HG03060 (cell line): ENCODE data around the gene AKR1C2.
"Not testable (repeated sequence)": the region's sequence is repeated elsewhere in the genome, so short reads cannot be mapped to it uniquely, and the experiment has no call there.

ENCODE experiments used
- ATAC-seq: cut with Tn5 transposase; IDR thresholded peaks from one replicate; pipeline ENCODE4 v1.9.1; 2021; ENCODE audit warnings: low read depth, moderate number of reproducible peaks; ENCODE audit not compliant: unreplicated experiment

Gene AKR1C2

DNA sequence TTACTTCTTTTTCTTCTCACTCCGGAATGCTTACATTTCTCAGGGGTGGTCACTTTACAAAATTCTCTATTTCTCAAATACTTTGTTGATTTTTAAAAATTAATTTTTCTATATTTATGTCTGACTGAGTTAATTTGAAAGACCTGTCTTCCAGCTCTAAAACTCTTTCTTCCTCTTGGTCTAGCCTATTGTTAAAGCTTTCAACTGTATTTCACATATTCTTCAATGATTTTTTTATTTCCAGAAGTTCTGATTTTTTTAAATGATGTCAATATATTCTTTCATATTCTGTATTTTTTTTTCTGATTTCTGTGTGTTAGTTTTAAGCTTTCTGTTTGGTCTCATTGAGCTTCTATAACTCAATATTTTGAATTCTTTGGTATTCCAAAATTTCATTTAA, 27.3 kb upstream of the AKR1C2 start:
- no peak for ATAC-seq

GRCh38 chr10:5025461-5025881, 21.8 kb upstream of the AKR1C2 start:
- not testable (repeated sequence) for ATAC-seq

DNA sequence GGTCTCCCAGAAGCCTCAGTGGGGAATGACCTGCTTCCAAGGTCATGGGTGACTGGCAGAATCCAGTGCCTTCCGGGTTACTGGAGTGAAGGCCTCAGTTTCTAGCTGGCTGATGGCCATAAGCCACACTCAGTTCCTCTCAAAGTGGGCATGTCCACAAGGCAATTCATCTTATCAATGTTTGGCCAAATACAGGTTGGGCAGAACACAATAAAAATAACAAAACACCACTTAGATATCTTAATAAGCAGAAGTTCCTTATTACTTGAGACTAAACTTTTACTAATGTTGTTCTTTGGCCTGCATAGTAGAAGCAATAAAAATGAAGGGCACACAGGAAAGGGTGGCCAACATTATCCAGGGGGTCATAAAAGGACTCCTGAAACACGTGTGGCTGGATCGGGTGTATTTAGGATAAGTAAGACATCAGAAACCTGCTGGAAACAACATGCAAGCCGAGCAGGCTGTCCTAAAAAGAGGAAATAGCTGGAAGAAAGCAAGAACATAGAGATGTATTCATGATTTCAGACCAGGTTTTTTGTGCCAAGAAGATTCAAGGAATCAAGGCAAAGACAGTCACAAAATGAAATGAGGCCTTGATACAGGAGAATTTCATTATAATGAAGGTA, 19.6 kb upstream of the AKR1C2 start:
- ATAC-seq, result no peak

DNA sequence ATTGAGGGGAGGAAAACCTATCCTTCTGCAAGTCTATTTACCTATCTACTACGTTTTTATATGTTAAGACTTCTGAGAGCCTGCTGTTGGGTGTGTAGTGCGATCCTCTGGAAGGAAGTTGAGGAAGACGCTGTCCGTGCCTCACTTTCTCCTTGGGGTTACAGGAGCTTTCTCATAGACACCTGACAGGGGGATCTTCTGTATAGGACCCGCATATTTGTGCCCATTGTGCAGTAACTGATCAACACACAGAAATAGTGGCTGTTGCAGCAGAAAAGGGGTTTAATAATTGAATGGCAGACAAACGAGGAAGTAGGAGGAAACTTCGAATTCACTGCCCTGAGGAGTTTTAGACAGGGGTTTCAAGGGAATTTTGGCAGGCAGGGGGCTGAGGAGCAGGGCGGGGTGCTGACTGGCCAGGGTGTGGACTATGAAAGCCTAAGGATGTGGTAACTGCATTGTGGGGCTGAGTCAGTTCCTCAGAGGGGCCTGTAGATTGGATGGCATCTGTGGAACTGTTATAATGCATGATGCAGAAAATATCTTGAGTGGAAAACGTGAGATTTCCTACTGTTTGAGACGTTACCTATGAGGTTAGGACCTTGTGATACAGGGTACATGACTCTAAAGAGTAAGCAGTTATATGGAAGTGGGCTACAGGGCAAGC, 18.1 kb upstream of the AKR1C2 start:
- not testable (repeated sequence) for ATAC-seq

GRCh38 chr10:5019770-5020612, 16.3 kb upstream of the AKR1C2 start:
- ATAC-seq, result not testable (repeated sequence)

DNA sequence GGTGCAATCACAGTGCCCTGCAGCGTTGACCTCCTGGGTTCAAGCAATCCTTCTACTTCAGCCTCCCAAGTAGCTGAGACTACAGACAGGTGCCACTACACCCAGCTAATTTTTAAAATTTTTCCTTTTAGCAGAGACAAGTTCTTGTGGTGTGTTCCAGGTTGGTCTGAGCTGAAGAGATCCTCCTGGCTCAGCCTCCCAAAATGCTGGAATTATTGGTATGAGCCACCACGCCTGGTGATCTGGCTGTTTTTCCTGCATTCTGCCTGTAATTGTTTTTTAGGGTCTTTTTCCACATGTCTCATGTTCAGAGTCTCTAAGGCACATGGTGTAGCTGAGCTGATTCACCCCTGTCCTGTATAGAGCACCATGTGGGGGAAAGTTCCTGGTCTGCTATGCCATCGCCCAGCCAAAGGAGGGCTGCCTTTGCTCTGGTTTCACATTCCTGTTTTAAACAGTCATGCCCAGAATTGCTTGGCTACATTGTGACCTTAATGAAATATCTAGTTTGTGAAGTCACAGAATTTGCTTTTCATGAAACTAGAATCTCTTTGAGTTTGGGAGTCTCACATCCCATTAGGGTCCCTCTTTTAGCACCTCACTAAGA, 15.1 kb upstream of the AKR1C2 start:
- ATAC-seq, result not testable (repeated sequence)

DNA sequence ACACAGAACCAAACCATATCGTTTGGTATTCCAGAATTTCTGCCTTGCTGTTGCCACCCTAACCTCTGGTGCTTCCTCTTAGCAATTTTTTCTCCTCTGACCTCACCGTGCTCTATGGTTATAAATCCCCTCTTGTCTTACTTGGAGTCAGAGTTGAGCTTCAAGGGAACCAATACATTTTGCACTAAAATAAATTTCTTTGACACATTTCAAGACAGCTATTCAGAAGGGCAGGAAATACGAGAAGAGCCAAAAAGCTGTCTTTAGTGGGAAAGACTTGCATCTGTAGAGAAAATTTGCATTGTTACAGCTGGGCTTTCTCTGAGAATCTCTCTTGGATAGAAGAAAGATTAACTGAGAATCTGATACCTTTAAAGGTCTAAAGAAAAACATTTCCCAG, 14.5 kb upstream of the AKR1C2 start:
- no peak for ATAC-seq

DNA sequence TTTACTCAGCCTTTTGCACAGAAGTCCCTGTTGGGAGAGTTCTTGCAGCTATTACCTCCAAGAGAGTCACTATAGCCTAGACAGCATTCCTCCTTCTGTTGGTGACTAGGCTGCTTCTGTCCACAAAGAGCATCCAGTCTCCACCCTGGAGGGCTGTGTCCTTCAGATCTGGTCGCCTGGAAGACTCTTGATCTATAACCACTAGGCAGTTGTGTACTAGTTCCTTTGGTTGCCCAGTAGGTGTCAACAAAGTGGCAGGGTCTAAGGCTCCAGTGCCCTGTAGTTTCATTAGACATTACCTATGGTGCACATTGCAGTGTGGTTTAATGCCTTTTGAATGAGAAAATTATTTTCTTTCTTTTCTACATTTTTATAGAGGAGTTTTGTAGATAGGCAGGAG, 11.3 kb upstream of the AKR1C2 start:
- ATAC-seq, result no peak

DNA sequence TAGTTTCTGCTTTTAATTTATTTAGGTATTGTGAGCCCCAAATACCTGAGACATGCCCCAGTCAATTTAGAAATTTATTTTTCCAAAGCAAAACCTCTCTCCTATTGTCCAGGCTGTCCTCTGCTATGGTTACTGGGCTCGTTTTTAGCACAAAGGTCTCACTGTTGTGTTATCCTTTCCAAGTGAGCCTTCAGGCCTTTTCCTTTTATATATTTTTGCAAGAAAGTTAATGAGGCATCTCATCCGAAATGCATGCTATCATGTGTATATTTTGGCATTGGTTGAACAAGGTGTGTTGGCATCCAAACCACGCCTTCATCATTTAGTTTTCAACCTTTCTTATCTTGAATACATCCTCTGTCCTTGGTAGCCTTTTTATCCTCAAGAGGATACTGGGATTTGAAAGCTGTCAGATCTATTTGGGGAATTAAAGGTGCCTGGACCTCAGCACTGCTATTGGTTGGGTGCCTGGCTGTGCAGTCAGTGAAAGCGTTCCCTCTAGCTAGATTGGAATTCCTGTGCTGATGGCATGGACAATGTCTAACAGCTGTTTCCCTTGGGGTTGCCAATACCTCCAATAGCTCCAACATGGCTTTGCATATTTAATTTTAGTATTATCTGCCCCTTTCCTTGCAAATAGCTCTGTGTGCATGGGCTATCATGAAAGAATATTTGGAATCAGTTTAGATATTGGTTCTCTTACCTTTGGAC, 10.7 kb upstream of the AKR1C2 start:
- ATAC-seq, result not testable (repeated sequence)

DNA sequence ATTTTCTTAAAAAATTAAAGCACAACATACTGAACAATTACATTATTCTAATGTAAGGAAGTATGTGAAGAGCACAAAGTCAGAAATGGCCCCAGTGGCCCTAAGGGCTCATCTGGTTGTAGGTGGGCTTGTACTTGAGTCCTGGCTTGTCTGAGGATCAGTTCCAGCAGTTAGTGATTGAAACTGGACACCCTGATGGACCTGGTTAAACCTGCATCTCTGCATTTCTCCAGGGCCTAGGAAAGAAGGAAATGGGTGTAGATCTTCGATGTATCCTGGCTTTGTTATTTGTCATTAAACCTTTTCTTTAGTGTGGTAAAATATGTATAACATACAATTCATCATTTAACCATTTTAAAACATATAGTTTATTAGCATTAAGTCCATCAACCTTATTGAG, 9.7 kb upstream of the AKR1C2 start:
- no peak for ATAC-seq

DNA sequence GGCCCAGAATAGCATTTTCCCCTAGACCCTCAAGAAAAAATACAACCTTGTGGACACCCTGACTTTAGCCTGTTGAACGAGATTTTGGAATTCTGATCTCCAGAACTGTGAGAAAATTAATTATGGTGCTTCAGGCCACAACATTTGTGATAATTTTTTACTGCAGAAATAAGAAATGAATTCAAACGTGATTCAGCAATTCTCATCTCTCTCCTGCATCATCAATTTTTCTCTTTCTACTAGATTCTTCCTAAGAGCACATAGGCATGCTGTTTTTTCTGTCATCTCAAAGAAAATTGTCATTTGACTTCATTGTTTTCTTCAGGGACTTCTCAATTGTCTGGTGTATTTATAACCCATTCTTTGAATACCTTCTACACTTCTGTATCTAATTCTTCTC, 8.9 kb upstream of the AKR1C2 start:
- ATAC-seq, result no peak

DNA sequence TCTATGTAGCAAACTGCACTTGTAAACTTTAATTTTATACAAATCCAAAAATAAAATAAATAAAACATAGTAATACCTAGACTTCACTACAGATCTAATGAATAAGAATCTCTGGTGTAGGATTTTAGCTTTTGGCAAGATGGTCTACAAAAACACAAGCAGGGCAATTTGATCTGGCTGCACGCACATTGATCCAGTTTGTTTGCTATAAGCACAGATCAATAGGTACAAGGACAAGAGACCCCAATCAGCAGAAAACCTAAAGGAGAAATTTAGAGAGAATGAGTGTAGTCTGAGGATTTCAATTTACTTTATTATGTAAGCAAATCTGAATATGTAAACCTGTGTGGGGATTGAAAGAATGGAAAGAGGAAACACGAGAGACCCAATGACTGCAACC, 7.7 kb upstream of the AKR1C2 start:
- ATAC-seq, result not testable (repeated sequence)

DNA sequence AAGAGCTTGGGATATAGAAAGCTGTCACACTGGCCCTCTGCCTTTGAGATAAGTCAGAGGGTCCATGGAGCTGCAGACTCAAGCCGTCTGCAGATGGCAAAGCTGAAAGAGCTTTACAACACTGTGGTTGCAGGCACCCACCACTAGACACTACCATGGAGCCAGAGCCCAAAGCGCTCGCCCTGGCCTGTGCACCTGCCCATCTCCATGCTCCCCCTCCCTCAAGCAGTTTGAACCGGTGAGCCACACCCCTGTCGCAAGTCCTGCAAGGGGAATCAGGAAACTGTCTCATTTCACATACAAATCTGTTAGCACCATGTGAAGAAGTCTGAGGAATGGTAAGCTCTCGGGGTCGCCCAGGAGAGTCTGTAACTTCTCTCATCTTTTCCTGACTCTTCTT, 6.4 kb upstream of the AKR1C2 start:
- not testable (repeated sequence) for ATAC-seq

GRCh38 chr10:5008857-5009548, 5.3 kb upstream of the AKR1C2 start:
- ATAC-seq, result not testable (repeated sequence)

DNA sequence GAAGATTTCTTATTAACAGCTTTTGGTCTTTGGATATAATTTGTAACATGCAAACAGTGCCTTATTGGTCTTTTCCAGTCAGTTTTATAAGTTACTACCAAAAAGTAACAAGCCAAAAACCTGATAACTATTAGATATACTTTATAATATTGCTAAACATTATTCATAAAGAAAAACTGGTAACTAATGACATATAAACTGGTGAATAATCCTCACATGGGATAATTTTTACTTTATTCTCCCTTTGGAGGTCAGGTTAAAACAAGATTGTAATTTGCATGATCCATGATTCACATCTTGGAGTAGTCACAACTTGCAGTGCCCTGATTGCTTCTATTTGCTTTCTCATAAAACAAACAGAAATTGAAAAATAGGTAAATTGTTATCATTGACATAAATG, 844 bp upstream of the AKR1C2 start:
- ATAC-seq, result not testable (repeated sequence)

DNA sequence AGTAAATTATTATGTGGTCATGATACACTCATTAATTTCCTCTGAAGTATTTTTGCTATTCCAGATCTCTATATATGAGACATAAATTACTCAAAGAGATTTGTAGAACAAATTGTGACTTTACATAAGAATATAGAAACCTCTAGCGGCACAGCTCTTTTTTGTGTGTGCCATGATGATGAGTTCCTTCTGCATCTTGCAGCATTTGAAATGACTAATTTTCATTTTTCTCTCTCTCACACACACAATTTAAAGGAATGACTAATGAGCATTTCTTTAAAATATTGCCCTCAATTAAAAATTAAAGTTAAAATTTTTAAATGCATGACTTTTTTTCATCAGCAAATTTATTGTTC, 351 bp upstream of the AKR1C2 start:
- ATAC-seq, result not testable (repeated sequence)

GRCh38 chr10:5002013-5002727, 1.5 kb downstream of the AKR1C2 start:
- no peak for ATAC-seq

DNA sequence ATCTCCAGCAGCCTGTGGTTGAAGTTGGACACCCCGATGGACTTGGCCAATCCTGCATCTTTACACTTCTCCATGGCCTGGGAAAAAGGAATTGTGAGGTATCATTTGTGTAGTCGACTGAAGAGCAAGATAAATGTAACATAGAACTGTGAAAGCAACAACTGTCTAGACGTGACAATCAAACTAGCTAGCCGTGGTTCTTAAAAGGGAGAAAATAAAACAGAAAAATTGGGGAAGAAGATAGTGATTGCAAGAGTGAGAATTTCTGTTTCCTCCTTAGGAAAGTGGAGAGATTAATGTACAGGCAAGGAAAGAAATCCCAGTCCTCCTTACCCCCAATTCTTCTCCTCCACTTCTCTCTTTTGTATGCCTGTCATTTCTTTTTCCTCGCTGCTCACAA, 5.0 kb downstream of the AKR1C2 start:
- ATAC-seq, result no peak

DNA sequence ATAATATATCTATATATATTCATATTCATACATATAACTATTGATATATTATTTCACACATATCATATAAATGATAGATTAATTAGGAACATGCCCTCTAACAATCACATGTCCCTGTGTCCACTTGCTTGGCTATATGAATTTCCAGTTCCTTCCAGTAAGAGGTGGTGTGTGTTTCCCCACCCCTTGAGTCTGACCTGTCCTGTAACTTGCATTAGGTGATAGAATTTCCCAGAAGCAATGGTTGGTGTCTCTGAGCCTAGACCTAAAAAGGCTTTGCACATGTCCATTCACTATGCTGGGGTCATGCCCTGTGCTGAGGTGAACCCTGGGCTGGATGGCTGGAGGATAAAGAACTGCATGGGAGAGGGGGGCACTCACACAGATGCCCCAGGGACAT, 9.4 kb downstream of the AKR1C2 start:
- ATAC-seq, result not testable (repeated sequence)
